PC-3 (cell line): Measurements from ENCODE around the gene PACSIN1. TPM values are rescaled to one million over a fixed set of nuclear protein-coding genes. Genes with fewer than 3 reads are reported as not detected.

ENCODE experiments used
- ATAC-seq: fragments of 200-7000 bp; cut with Tn5 transposase; 2 replicates; pipeline ENCODE4 v1.9.1; 2020; ENCODE audit warnings: mild to moderate bottlenecking, moderate library complexity
- BruUV-seq: library from RNA; stranded (reverse); fragments of 400-500 nt; replicated peaks from 2 replicates; lab custom pipeline; 2021; lab: Mats Ljungman, UMichigan
- CTCF ChIA-PET: fragments of 300-600 bp; sonication (Branson Sonifier 250); formaldehyde crosslinking; loops from one replicate; lab custom pipeline; 2022; ENCODE audit warnings: antibody characterized with exemption; lab: Charles Lee
- POLR2A ChIA-PET: fragments of 300-600 bp; sonication (Branson Sonifier 250); formaldehyde crosslinking; loops from one replicate; lab custom pipeline; 2022; ENCODE audit warnings: antibody characterized with exemption; ENCODE audit not compliant: unreplicated experiment; lab: Charles Lee
- DNase-seq: peaks from one replicate; pipeline ENCODE4 v3.0.0-alpha.2; 2015
- H2AFZ ChIP-seq: fragments of 300-600 bp; sonication (generic); 2 replicates; pipeline ENCODE4 v1.6.0; 2016; ENCODE audit warnings: antibody characterized with exemption, low read length
- H3F3A ChIP-seq: fragments of 300-600 bp; sonication (generic); one replicate; pipeline ENCODE4 v1.6.0; 2017; ENCODE audit warnings: antibody characterized with exemption, low read length, control low read depth, mild to moderate bottlenecking; ENCODE audit not compliant: unreplicated experiment
- H3K27ac ChIP-seq: fragments of 300-600 bp; sonication (generic); 2 replicates; pipeline ENCODE4 v1.5.1; 2016; ENCODE audit warnings: mild to moderate bottlenecking, low read length
- H3K27me3 ChIP-seq: fragments of 300-600 bp; sonication (generic); 2 replicates; pipeline ENCODE4 v1.6.1; 2016; ENCODE audit warnings: low read length, mixed read lengths
- H3K36me3 ChIP-seq: fragments of 300-600 bp; sonication (generic); 2 replicates; pipeline ENCODE4 v1.6.1; 2016; ENCODE audit warnings: low read depth, mixed run types, low read length, mixed read lengths
- H3K4me1 ChIP-seq: fragments of 300-600 bp; sonication (generic); 2 replicates; pipeline ENCODE4 v1.5.1; 2016; ENCODE audit warnings: low read length; ENCODE audit not compliant: insufficient read depth
- H3K4me2 ChIP-seq: fragments of 300-600 bp; sonication (generic); 2 replicates; pipeline ENCODE4 v1.6.0; 2016; ENCODE audit warnings: low read length
- H3K4me3 ChIP-seq: fragments of 300-600 bp; sonication (generic); 2 replicates; pipeline ENCODE4 v1.5.1; 2016; ENCODE audit warnings: mild to moderate bottlenecking, low read length, mixed read lengths
- H3K79me2 ChIP-seq: fragments of 300-600 bp; sonication (generic); 2 replicates; pipeline ENCODE4 v1.6.1; 2017; ENCODE audit warnings: low read length, mixed read lengths
- H3K9ac ChIP-seq: fragments of 300-600 bp; sonication (generic); 2 replicates; pipeline ENCODE4 v1.6.0; 2016; ENCODE audit warnings: mild to moderate bottlenecking, low read length
- H3K9me2 ChIP-seq: fragments of 300-600 bp; sonication (generic); replicated peaks from 2 replicates; pipeline ENCODE4 v1.6.1; 2016; ENCODE audit warnings: mixed run types, low read length, mixed read lengths
- H3K9me3 ChIP-seq: fragments of 300-600 bp; sonication (generic); 2 replicates; pipeline ENCODE4 v1.6.1; 2016; ENCODE audit warnings: low read length, mixed read lengths
- H4K20me1 ChIP-seq: fragments of 300-600 bp; sonication (generic); 2 replicates; pipeline ENCODE4 v1.6.1; 2016; ENCODE audit warnings: low read length, mixed read lengths
- CTCF ChIP-seq: fragments of 300-600 bp; sonication (generic); conservative IDR thresholded peaks from 2 replicates; pipeline ENCODE4 v1.5.1; 2017; ENCODE audit warnings: antibody characterized with exemption, low read depth, mild to moderate bottlenecking, low read length
- EZH2 ChIP-seq: fragments of 300-600 bp; sonication (generic); IDR thresholded peaks from one replicate; pipeline ENCODE4 v1.6.1; 2017; ENCODE audit warnings: antibody characterized with exemption, mild to moderate bottlenecking, low read length; ENCODE audit not compliant: unreplicated experiment
- EZH2phosphoT487 ChIP-seq: fragments of 300-600 bp; sonication (generic); IDR thresholded peaks from 2 replicates; pipeline ENCODE4 v1.6.1; 2018; ENCODE audit warnings: mild to moderate bottlenecking, antibody characterized with exemption, low read length, borderline replicate concordance
- intact Hi-C: fragments of 100-400 bp; cut with micrococcal nuclease; formaldehyde crosslinking; loops from 2 replicates; pipeline ENCODE4 v1.9.0; 2023
- total RNA-seq: library from RNA; depleted of rRNA; stranded (reverse); fragments of >200 nt; gene quantifications from 2 replicates; pipeline ENCODE4 v1.2.3, GENCODE V29; 2014

PACSIN1 gene
- total RNA-seq, 1 experiment from 2014 or later, result 2.3 TPM

GRCh38 chr6:34535646-34536045, 69.8 kb downstream of the PACSIN1 start:
- H3K9me2 ChIP-seq, result no peaks in the 10 kb centered on the region
- CTCF ChIA-PET, result no interaction called here
- ATAC-seq, result no peak
- H2AFZ ChIP-seq, result no peak overlapping the region
- H3K4me3 ChIP-seq, result no peak overlapping the region
- POLR2A ChIA-PET, result no interaction called here
- H3K27me3 ChIP-seq, result no peaks in the 10 kb centered on the region
- peak overlapping the region; percentile 69; the same call in 1 of the 2 replicates for H3K4me2 ChIP-seq
- H3F3A ChIP-seq, result no peaks in the 10 kb centered on the region
- H4K20me1 ChIP-seq, result no peaks in the 10 kb centered on the region
- H3K36me3 ChIP-seq, result peaks cover 8% of the 10 kb centered on the region
- intact Hi-C loops, result loop anchor here (5.0 kb wide), 1 partner anchor 288 kb away; the partner anchor contains the start of gene SMIM29
- H3K27ac ChIP-seq, result no peak overlapping the region
- BruUV-seq, result no TSS peak
- no peak for DNase-seq
- TF ChIP-seq EZH2, result no peak
- TF ChIP-seq CTCF, result no peak
- no peak for TF ChIP-seq EZH2phosphoT487
- H3K4me1 ChIP-seq, result peaks cover 17% of the 10 kb centered on the region
- H3K9me3 ChIP-seq, result no peaks in the 10 kb centered on the region
- no peak overlapping the region for H3K9ac ChIP-seq
- H3K79me2 ChIP-seq, result no peaks in the 10 kb centered on the region

- peak; percentile 75 for ATAC-seq
- no peaks in the 10 kb centered on the region for H4K20me1 ChIP-seq
- no peaks in the 10 kb centered on the region for H3K9me2 ChIP-seq
- TF ChIP-seq EZH2, result no peak
- H3K4me2 ChIP-seq, result peak overlapping the region; percentile 69
- CTCF ChIA-PET, result interaction anchor here (0.6 kb wide), 1 partner anchor 61 kb away, joined by 3 read pairs; no protein-coding TSS in a partner anchor
- peak overlapping the region; percentile 32; the same call in 1 of the 2 replicates for H3K4me3 ChIP-seq
- no peaks in the 10 kb centered on the region for H3K27me3 ChIP-seq
- peak; percentile 74 for DNase-seq
- H3K9ac ChIP-seq, result peak overlapping the region; percentile 48; the same call in 1 of the 2 replicates
- no peaks in the 10 kb centered on the region for H3K79me2 ChIP-seq
- peaks cover 12% of the 10 kb centered on the region for H3K36me3 ChIP-seq
- POLR2A ChIA-PET, result interaction anchor here (0.6 to 0.7 kb wide), 2 partner anchors 10 to 100 kb away, joined by 3 read pairs; no protein-coding TSS in a partner anchor
- no peaks in the 10 kb centered on the region for H3F3A ChIP-seq
- H3K4me1 ChIP-seq, result peaks cover 17% of the 10 kb centered on the region
- no peak overlapping the region for H2AFZ ChIP-seq
- intact Hi-C loops, result loop anchor here (5.0 kb wide), 1 partner anchor 289 kb away; the partner anchor contains the start of gene SMIM29
- no TSS peak for BruUV-seq
- peak overlapping the region; percentile 78 for H3K27ac ChIP-seq
- no peaks in the 10 kb centered on the region for H3K9me3 ChIP-seq
These were observed 70.5 kb downstream of the PACSIN1 start for GRCh38 chr6:34536251-34536958.

- ChIA-PET CTCF (no interaction called here), POLR2A (interaction anchor here (0.6 to 0.7 kb wide), 2 partner anchors 9 to 99 kb away, joined by 3 read pairs; no protein-coding TSS in a partner anchor)
- no peaks in the 10 kb centered on the region for H3K9me2 ChIP-seq
- no peak for DNase-seq
- H3K79me2 ChIP-seq, result no peaks in the 10 kb centered on the region
- no peaks in the 10 kb centered on the region for H4K20me1 ChIP-seq
- no TSS peak for BruUV-seq
- H3K36me3 ChIP-seq, result peaks cover 12% of the 10 kb centered on the region
- ATAC-seq, result 0 out of 2 replicates have a peak, but pooled peaks have one; percentile 6
- H3K27ac ChIP-seq, result no peak overlapping the region
- intact Hi-C loops, result loop anchor here (5.0 kb wide), 1 partner anchor 290 kb away; the partner anchor contains the start of gene SMIM29
- no peak overlapping the region for H3K9ac ChIP-seq
- no peaks in the 10 kb centered on the region for H3K9me3 ChIP-seq
- peak overlapping the region; percentile 69 for H3K4me2 ChIP-seq
- H3F3A ChIP-seq, result no peaks in the 10 kb centered on the region
- no peaks in the 10 kb centered on the region for H3K27me3 ChIP-seq
- no peak overlapping the region for H2AFZ ChIP-seq
- TF ChIP-seq EZH2, result no peak
- TF ChIP-seq EZH2phosphoT487, result no peak
- no peak for TF ChIP-seq CTCF
- H3K4me3 ChIP-seq, result peak overlapping the region; percentile 32; the same call in 1 of the 2 replicates
- H3K4me1 ChIP-seq, result peaks cover 17% of the 10 kb centered on the region
These were observed 71.3 kb downstream of the PACSIN1 start for GRCh38 chr6:34536959-34537848.
